Measurements from ENCODE around the gene TAOK2. TPM values are rescaled to one million over a fixed set of nuclear protein-coding genes. Genes with fewer than 3 reads are reported as not detected.
A peak's percentile ranks its signal among the peaks of the same experiment; 100 is the strongest.

The TAOK2 gene
- total RNA-seq, 1 donor from 2014 or later, result 66.2 TPM

- peaks cover 1% of the 10 kb centered on the region for H3K36me3 ChIP-seq
- peak within 1 kb of the TSS; percentile 64 for H3K4me3 ChIP-seq
- ATAC-seq, result peak; percentile 98 to 99
- no peaks in the 10 kb centered on the region for H3K27me3 ChIP-seq (ENCODE audit: low read depth)
- TF ChIP-seq, protein P1, sequence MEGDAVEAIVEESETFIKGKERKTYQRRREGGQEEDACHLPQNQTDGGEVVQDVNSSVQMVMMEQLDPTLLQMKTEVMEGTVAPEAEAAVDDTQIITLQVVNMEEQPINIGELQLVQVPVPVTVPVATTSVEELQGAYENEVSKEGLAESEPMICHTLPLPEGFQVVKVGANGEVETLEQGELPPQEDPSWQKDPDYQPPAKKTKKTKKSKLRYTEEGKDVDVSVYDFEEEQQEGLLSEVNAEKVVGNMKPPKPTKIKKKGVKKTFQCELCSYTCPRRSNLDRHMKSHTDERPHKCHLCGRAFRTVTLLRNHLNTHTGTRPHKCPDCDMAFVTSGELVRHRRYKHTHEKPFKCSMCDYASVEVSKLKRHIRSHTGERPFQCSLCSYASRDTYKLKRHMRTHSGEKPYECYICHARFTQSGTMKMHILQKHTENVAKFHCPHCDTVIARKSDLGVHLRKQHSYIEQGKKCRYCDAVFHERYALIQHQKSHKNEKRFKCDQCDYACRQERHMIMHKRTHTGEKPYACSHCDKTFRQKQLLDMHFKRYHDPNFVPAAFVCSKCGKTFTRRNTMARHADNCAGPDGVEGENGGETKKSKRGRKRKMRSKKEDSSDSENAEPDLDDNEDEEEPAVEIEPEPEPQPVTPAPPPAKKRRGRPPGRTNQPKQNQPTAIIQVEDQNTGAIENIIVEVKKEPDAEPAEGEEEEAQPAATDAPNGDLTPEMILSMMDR (IDR thresholded peaks at IDR 0.05), result peak; percentile 48
- intact Hi-C loops (cut with DNase I), result no loop called here
- peak within 1 kb of the TSS; percentile 90 for H3K27ac ChIP-seq
- peak; percentile 93 for DNase-seq
- H3K9me3 ChIP-seq, result no peaks in the 10 kb centered on the region
- H3K4me1 ChIP-seq, result peaks cover 18% of the 10 kb centered on the region
These were observed 12.0 kb upstream of the TAOK2 start, which contains the start of gene TMEM219 for GRCh38 chr16:29961479-29962343. Gene TMEM219 (plus strand): TSS chr16:29962079. CDS start chr16:29963144, 1,065 bp downstream.

DNA sequence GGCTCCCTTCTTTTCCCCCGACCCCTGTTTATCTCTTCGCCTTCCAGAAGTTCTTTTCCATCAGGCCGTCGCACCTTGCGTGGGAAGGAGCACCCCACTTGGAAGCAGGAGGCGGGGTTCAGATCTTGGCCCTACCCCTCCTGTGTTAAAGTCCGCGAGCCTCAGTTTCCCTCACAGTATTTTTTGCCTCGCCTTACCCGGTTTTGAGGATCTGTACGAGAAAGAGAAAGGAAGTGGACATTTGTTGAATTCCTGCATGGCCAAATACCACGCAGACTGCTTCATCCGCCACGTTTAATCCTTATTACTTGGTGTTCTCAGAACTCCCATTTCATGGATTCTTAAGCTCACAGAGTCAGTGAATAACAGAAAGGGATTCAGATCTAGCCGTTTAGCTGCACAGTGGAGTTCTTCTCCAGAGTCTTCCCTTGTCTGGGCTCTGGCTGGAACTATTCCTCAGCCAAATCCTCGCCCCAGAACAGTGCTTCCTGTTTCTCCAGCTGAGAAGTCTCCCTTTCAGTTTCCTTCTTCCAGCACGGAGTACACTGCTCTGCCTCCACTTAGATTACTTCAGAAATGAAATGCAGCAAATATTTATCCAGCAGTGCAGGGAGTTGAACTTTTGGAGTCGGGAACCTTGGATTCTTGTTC lies 11.2 kb upstream of the TAOK2 start:
- Histone ChIP-seq H3K4me1 (peaks cover 18% of the 10 kb centered on the region), H3K27ac (peak overlapping the region; percentile 90), H3K4me3 (peak overlapping the region; percentile 64), H3K36me3 (peaks cover 8% of the 10 kb centered on the region), H3K9me3 (no peaks in the 10 kb centered on the region), H3K27me3 (ENCODE audit: low read depth) (no peaks in the 10 kb centered on the region)
- intact Hi-C loops (cut with DNase I), result no loop called here
- TF ChIP-seq, protein P1 (IDR thresholded peaks at IDR 0.05), result no peak
- ATAC-seq (peak; percentile 68 to 74), DNase-seq (no peak)

DNA sequence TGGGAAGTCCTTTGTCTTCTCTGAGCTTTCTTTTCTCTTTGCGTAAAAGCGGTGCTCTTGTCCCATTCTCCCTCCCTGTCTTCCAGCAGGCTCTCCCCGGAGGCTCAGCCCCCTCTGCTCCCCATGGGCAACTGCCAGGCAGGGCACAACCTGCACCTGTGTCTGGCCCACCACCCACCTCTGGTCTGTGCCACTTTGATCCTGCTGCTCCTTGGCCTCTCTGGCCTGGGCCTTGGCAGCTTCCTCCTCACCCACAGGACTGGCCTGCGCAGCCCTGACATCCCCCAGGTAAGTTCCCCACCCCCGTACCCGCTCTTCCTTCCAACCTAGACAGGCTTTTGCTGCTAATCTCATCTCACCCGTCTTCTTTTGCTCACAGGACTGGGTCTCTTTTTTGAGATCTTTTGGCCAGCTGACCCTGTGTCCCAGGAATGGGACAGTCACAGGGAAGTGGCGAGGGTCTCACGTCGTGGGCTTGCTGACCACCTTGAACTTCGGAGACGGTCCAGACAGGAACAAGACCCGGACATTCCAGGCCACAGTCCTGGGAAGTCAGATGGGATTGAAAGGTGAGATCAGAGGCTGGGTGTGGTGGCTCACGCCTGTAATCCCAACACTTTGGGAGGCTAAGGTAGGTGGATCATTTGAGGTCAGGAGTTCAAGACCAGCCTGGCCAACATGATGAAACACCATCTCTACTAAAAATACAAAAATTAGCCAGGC lies 10.5 kb upstream of the TAOK2 start:
- DNase-seq (no peak), ATAC-seq (no peak)
- no peaks in the 10 kb centered on the region for H3K27me3 ChIP-seq (ENCODE audit: low read depth)
- peaks cover 14% of the 10 kb centered on the region for H3K36me3 ChIP-seq
- intact Hi-C loops (cut with DNase I), result no loop called here
- TF ChIP-seq, protein P1 (IDR thresholded peaks at IDR 0.05), result no peak
- H3K4me1 ChIP-seq, result peaks cover 18% of the 10 kb centered on the region
- peak overlapping the region; percentile 90 for H3K27ac ChIP-seq
- H3K4me3 ChIP-seq, result peak overlapping the region; percentile 64
- no peaks in the 10 kb centered on the region for H3K9me3 ChIP-seq

- no peak overlapping the region for H3K4me3 ChIP-seq
- no peaks in the 10 kb centered on the region for H3K27me3 ChIP-seq (ENCODE audit: low read depth)
- DNase-seq, result no peak
- peaks cover 7% of the 10 kb centered on the region for H3K4me1 ChIP-seq
- no peak overlapping the region for H3K27ac ChIP-seq
- peaks cover 55% of the 10 kb centered on the region for H3K36me3 ChIP-seq
- H3K9me3 ChIP-seq, result no peaks in the 10 kb centered on the region
- ATAC-seq, result no peak
- TF ChIP-seq, protein P1 (IDR thresholded peaks at IDR 0.05), result no peak
- intact Hi-C loops (cut with DNase I), result no loop called here
These were observed 5.5 kb upstream of the TAOK2 start for GRCh38 chr16:29968205-29968604.

GRCh38 chr16:29971304-29971703 lies 2.4 kb upstream of the TAOK2 start:
- DNase-seq (peak; percentile 28), ATAC-seq (no peak)
- Histone ChIP-seq H3K4me3 (no peak overlapping the region), H3K9me3 (no peaks in the 10 kb centered on the region), H3K36me3 (peaks cover 55% of the 10 kb centered on the region), H3K27ac (no peak overlapping the region), H3K4me1 (peaks cover 21% of the 10 kb centered on the region), H3K27me3 (ENCODE audit: low read depth) (no peaks in the 10 kb centered on the region)
- TF ChIP-seq, protein P1 (IDR thresholded peaks at IDR 0.05), result no peak
- intact Hi-C loops (cut with DNase I), result no loop called here
